ENCODE results near the gene ZMYND8. TPM values are rescaled to one million over a fixed set of nuclear protein-coding genes. Genes with fewer than 3 reads are reported as not detected.
A peak's percentile ranks its signal among the peaks of the same experiment; 100 is the strongest.

ZMYND8 gene
- total and polyA plus RNA-seq, 2 donors (not counting 1 experiment from before 2014, with no cell fraction given) = 12.6 to 13.0 TPM

DNA sequence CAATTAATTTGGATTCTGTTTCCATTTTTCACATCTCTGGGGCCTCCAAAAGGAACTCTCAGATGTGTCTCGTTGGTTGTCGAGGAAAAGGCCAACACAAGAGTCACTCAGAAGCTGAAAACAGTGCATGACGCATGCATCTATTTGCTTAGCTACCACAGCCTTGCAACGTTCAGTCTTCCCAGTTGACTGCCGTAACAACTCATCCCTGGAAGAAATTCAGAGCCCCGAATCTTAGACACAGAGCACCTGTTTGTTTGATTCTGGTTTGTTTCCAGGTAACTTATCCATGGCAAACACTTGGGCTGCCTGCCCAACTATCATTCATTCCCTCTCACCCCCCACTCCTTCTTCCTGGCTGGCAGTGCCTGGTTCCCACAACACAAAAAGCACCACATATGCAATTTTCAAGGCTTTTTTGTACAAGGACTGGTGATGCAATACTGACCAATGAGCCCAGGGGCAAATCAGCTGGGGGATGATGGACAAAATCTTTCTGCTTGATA, 60.5 kb downstream of the ZMYND8 start:
- no peak overlapping the region for H2AFZ ChIP-seq (ENCODE audit: low read length)
- TF ChIP-seq EZH2 (IDR thresholded peaks at IDR 0.05; ENCODE audit: low read length, missing control alignments) = no peak
- TF ChIP-seq, protein P1, sequence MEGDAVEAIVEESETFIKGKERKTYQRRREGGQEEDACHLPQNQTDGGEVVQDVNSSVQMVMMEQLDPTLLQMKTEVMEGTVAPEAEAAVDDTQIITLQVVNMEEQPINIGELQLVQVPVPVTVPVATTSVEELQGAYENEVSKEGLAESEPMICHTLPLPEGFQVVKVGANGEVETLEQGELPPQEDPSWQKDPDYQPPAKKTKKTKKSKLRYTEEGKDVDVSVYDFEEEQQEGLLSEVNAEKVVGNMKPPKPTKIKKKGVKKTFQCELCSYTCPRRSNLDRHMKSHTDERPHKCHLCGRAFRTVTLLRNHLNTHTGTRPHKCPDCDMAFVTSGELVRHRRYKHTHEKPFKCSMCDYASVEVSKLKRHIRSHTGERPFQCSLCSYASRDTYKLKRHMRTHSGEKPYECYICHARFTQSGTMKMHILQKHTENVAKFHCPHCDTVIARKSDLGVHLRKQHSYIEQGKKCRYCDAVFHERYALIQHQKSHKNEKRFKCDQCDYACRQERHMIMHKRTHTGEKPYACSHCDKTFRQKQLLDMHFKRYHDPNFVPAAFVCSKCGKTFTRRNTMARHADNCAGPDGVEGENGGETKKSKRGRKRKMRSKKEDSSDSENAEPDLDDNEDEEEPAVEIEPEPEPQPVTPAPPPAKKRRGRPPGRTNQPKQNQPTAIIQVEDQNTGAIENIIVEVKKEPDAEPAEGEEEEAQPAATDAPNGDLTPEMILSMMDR (conservative IDR thresholded peaks at IDR 0.05 in 1 of 2, IDR thresholded peaks at IDR 0.05 in 1 of 2; ENCODE audit: low read depth in 1 of 2, low read length in 2 of 2) = no peak
- H3K79me2 ChIP-seq (ENCODE audit: control insufficient read depth, insufficient read depth, low read length) = no peaks in the 10 kb centered on the region
- peak in 1 of 2 donors; percentile 70 for DNase-seq (ENCODE audit: low read depth in 2 of 2)
- peaks cover 15% of the 10 kb centered on the region for H3K36me3 ChIP-seq (ENCODE audit: control insufficient read depth, insufficient read depth, low read length)
- no peaks in the 10 kb centered on the region for H3K27me3 ChIP-seq (ENCODE audit: control insufficient read depth, insufficient read depth, low read length)
- no peaks in the 10 kb centered on the region for H4K20me1 ChIP-seq (ENCODE audit: control insufficient read depth, extremely low read depth, insufficient read depth, low read length)
- no peak overlapping the region for H3K4me2 ChIP-seq (ENCODE audit: extremely low read depth, insufficient read depth, low read length)
- no peaks in the 10 kb centered on the region for H3K9me3 ChIP-seq (ENCODE audit: control insufficient read depth, insufficient read depth, low read depth, low read length)
- H3K4me1 ChIP-seq (ENCODE audit: control insufficient read depth, extremely low read depth, insufficient read depth, low read length) = no peaks in the 10 kb centered on the region
- H3K27ac ChIP-seq (ENCODE audit: insufficient read depth, low read length) = no peak overlapping the region
- no peak overlapping the region for H3K9ac ChIP-seq (ENCODE audit: insufficient read depth, low read length)
- H3K4me3 ChIP-seq (replicated peaks in 1 of 4; ENCODE audit: control extremely low read depth in 1 of 4, insufficient read depth in 1 of 4, low read depth in 3 of 4, low read length in 4 of 4) = no peak overlapping the region

DNA sequence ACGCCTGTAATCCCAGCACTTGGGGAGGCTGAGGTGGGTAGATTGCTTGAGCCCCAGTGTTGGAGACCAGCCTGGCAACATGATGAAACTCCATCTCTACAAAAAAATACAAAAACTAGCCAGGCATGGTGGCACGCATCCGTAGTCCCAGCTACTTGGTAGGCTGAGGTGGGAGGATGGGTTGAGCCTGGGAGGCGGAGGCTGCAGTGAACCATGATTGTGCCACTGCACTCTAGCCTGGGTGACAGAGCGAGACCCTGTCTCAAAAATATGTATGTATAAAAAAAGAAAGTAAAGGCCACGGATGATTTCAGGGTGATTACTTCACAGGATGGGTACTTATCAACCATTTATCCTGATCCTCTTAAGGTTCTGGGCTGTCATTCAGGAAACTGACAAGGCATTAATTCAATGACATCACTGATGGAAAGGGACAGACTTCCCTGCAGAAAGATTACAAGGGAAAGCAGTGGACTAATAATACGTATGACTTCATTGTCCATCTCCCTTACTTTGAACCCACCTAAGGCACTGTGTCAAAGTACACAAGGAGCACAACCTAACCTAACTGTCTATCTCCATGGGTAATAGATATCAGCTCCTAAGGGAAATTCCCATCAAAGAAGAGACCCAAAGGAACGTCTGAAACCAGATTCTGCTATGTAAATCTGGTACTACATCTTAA, 61.2 kb downstream of the ZMYND8 start:
- peaks cover 15% of the 10 kb centered on the region for H3K36me3 ChIP-seq (ENCODE audit: control insufficient read depth, insufficient read depth, low read length)
- DNase-seq (ENCODE audit: low read depth in 2 of 2) = no peak
- no peaks in the 10 kb centered on the region for H3K9me3 ChIP-seq (ENCODE audit: control insufficient read depth, insufficient read depth, low read depth, low read length)
- no peaks in the 10 kb centered on the region for H3K79me2 ChIP-seq (ENCODE audit: control insufficient read depth, insufficient read depth, low read length)
- no peak overlapping the region for H3K27ac ChIP-seq (ENCODE audit: insufficient read depth, low read length)
- no peaks in the 10 kb centered on the region for H4K20me1 ChIP-seq (ENCODE audit: control insufficient read depth, extremely low read depth, insufficient read depth, low read length)
- TF ChIP-seq EZH2 (IDR thresholded peaks at IDR 0.05; ENCODE audit: low read length, missing control alignments) = no peak
- TF ChIP-seq, protein P1 (conservative IDR thresholded peaks at IDR 0.05 in 1 of 2, IDR thresholded peaks at IDR 0.05 in 1 of 2; ENCODE audit: low read depth in 1 of 2, low read length in 2 of 2) = no peak
- no peak overlapping the region for H2AFZ ChIP-seq (ENCODE audit: low read length)
- H3K9ac ChIP-seq (ENCODE audit: insufficient read depth, low read length) = no peak overlapping the region
- no peaks in the 10 kb centered on the region for H3K27me3 ChIP-seq (ENCODE audit: control insufficient read depth, insufficient read depth, low read length)
- H3K4me2 ChIP-seq (ENCODE audit: extremely low read depth, insufficient read depth, low read length) = no peak overlapping the region
- no peak overlapping the region for H3K4me3 ChIP-seq (replicated peaks in 1 of 4; ENCODE audit: control extremely low read depth in 1 of 4, insufficient read depth in 1 of 4, low read depth in 3 of 4, low read length in 4 of 4)
- H3K4me1 ChIP-seq (ENCODE audit: control insufficient read depth, extremely low read depth, insufficient read depth, low read length) = no peaks in the 10 kb centered on the region

DNA sequence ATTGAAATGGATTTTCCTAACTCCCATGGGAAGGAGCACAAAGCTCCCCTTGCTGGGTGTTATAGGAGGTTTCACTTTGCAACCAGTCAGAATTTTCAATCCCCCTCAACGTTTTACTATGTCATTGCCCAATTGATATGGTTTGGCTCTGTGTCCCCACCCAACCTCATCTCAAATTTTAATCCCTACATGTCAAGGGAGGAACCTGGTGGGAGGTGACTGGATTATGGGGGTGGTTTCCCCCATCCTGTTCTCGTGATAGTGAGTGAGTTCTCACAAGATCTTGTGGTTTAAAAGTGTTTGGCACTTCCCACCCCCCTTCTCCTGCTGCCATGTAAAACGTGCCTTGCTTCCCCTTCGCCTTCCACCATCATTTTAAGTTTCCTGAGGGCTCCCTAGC, 62.9 kb downstream of the ZMYND8 start:
- Histone ChIP-seq H2AFZ (ENCODE audit: low read length) (no peak overlapping the region), H3K9me3 (ENCODE audit: control insufficient read depth, insufficient read depth, low read depth, low read length) (no peaks in the 10 kb centered on the region), H3K4me1 (ENCODE audit: control insufficient read depth, extremely low read depth, insufficient read depth, low read length) (no peaks in the 10 kb centered on the region), H4K20me1 (ENCODE audit: control insufficient read depth, extremely low read depth, insufficient read depth, low read length) (no peaks in the 10 kb centered on the region), H3K9ac (ENCODE audit: insufficient read depth, low read length) (no peak overlapping the region), H3K79me2 (ENCODE audit: control insufficient read depth, insufficient read depth, low read length) (no peaks in the 10 kb centered on the region), H3K4me2 (ENCODE audit: extremely low read depth, insufficient read depth, low read length) (no peak overlapping the region), H3K36me3 (ENCODE audit: control insufficient read depth, insufficient read depth, low read length) (peaks cover 15% of the 10 kb centered on the region), H3K4me3 (replicated peaks in 1 of 4; ENCODE audit: control extremely low read depth in 1 of 4, insufficient read depth in 1 of 4, low read depth in 3 of 4, low read length in 4 of 4) (no peak overlapping the region), H3K27ac (ENCODE audit: insufficient read depth, low read length) (no peak overlapping the region), H3K27me3 (ENCODE audit: control insufficient read depth, insufficient read depth, low read length) (no peaks in the 10 kb centered on the region)
- TF ChIP-seq EZH2 (IDR thresholded peaks at IDR 0.05; ENCODE audit: low read length, missing control alignments) = no peak
- TF ChIP-seq, protein P1 (conservative IDR thresholded peaks at IDR 0.05 in 1 of 2, IDR thresholded peaks at IDR 0.05 in 1 of 2; ENCODE audit: low read depth in 1 of 2, low read length in 2 of 2) = no peak
- DNase-seq (ENCODE audit: low read depth in 2 of 2) = no peak
